Endothelial cell (in vitro differentiated cells): ENCODE data around the gene MAOB. TPM values are rescaled to one million over a fixed set of nuclear protein-coding genes. Genes with fewer than 3 reads are reported as not detected.

Experiments used
- DNase-seq: peaks from one replicate; pipeline ENCODE4 v3.0.0; 2021; ENCODE audit warnings: low spot score
- H3K27ac Mint-ChIP-seq: one replicate; pipeline ENCODE4 v1.8.0; 2021; ENCODE audit warnings: mixed read lengths, inconsistent platforms; ENCODE audit not compliant: unreplicated experiment
- H3K27me3 Mint-ChIP-seq: one replicate; pipeline ENCODE4 v1.8.0; 2021; ENCODE audit warnings: mild to moderate bottlenecking, moderate library complexity, mixed read lengths, inconsistent platforms; ENCODE audit not compliant: unreplicated experiment
- H3K36me3 Mint-ChIP-seq: one replicate; pipeline ENCODE4 v1.8.0; 2021; ENCODE audit warnings: mild to moderate bottlenecking, low read depth, mixed read lengths, inconsistent platforms; ENCODE audit not compliant: unreplicated experiment
- H3K4me1 Mint-ChIP-seq: one replicate; pipeline ENCODE4 v1.8.0; 2021; ENCODE audit warnings: mild to moderate bottlenecking, mixed read lengths, inconsistent platforms; ENCODE audit not compliant: unreplicated experiment
- H3K4me3 Mint-ChIP-seq: one replicate; pipeline ENCODE4 v1.8.0; 2021; ENCODE audit warnings: mild to moderate bottlenecking, mixed read lengths, inconsistent platforms; ENCODE audit not compliant: unreplicated experiment
- H3K9me3 Mint-ChIP-seq: one replicate; pipeline ENCODE4 v1.8.0; 2021; ENCODE audit warnings: mixed read lengths, inconsistent platforms; ENCODE audit not compliant: unreplicated experiment
- total RNA-seq: library from RNA; stranded (reverse); fragmentation: NEBNext Ultra II Directional; extraction: Animal tissue kit (Norgen Biotek cat#: 25700); gene quantifications from one replicate; pipeline ENCODE4 v1.2.1, GENCODE V29; 2021; ENCODE audit not compliant: unreplicated experiment
- TF ChIP-seq, protein P1 (sequence below): fragments of 200-600 bp; sonication (generic); IDR thresholded peaks from one replicate; pipeline ENCODE4 v1.5.0; 2021; ENCODE audit warnings: antibody characterized with exemption; ENCODE audit not compliant: unreplicated experiment

The MAOB gene
- total RNA-seq, 1 donor from 2014 or later, result 0.10 TPM

- H3K4me1 Mint-ChIP-seq, result no peaks in the 10 kb centered on the region
- H3K27me3 Mint-ChIP-seq, result no peaks in the 10 kb centered on the region
- no peaks in the 10 kb centered on the region for H3K36me3 Mint-ChIP-seq
Observed at GRCh38 chrX:43898406-43899035, 16.3 kb upstream of the MAOB start.

GRCh38 chrX:43897290-43897689, 15.0 kb upstream of the MAOB start:
- Mint-ChIP-seq H3K4me3 (no peak overlapping the region), H3K27ac (no peak overlapping the region), H3K36me3 (no peaks in the 10 kb centered on the region), H3K27me3 (no peaks in the 10 kb centered on the region), H3K4me1 (no peaks in the 10 kb centered on the region), H3K9me3 (no peaks in the 10 kb centered on the region)
- TF ChIP-seq, protein P1, sequence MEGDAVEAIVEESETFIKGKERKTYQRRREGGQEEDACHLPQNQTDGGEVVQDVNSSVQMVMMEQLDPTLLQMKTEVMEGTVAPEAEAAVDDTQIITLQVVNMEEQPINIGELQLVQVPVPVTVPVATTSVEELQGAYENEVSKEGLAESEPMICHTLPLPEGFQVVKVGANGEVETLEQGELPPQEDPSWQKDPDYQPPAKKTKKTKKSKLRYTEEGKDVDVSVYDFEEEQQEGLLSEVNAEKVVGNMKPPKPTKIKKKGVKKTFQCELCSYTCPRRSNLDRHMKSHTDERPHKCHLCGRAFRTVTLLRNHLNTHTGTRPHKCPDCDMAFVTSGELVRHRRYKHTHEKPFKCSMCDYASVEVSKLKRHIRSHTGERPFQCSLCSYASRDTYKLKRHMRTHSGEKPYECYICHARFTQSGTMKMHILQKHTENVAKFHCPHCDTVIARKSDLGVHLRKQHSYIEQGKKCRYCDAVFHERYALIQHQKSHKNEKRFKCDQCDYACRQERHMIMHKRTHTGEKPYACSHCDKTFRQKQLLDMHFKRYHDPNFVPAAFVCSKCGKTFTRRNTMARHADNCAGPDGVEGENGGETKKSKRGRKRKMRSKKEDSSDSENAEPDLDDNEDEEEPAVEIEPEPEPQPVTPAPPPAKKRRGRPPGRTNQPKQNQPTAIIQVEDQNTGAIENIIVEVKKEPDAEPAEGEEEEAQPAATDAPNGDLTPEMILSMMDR, result no peak
- no peak for DNase-seq

More at GRCh38 chrX:43898406-43899035, 16.3 kb upstream of the MAOB start:
- TF ChIP-seq, protein P1, result no peak
- Mint-ChIP-seq H3K4me3 (no peak overlapping the region), H3K9me3 (no peaks in the 10 kb centered on the region), H3K27ac (no peak overlapping the region)
- no peak for DNase-seq

- no peaks in the 10 kb centered on the region for H3K9me3 Mint-ChIP-seq
- no peak overlapping the region for H3K4me3 Mint-ChIP-seq
- H3K36me3 Mint-ChIP-seq, result no peaks in the 10 kb centered on the region
- TF ChIP-seq, protein P1, result no peak
- no peak for DNase-seq
- no peaks in the 10 kb centered on the region for H3K4me1 Mint-ChIP-seq
- H3K27me3 Mint-ChIP-seq, result no peaks in the 10 kb centered on the region
- H3K27ac Mint-ChIP-seq, result no peak overlapping the region
Observed at GRCh38 chrX:43892336-43892870, 10.2 kb upstream of the MAOB start.

- Mint-ChIP-seq H3K27me3 (no peaks in the 10 kb centered on the region), H3K27ac (no peak overlapping the region), H3K9me3 (no peaks in the 10 kb centered on the region), H3K36me3 (no peaks in the 10 kb centered on the region), H3K4me3 (no peak overlapping the region), H3K4me1 (no peaks in the 10 kb centered on the region)
- TF ChIP-seq, protein P1, result no peak
- no peak for DNase-seq
Observed at GRCh38 chrX:43885617-43886016, 3.4 kb upstream of the MAOB start.
